HCT116 (cell line): ENCODE results near the gene GRHPR. TPM values are rescaled to one million over a fixed set of nuclear protein-coding genes. Genes with fewer than 3 reads are reported as not detected.

Experiments used
- ATAC-seq: fragments of 200-7000 bp; cut with Tn5 transposase; 2 replicates; pipeline ENCODE4 v1.9.1; 2020; ENCODE audit warnings: mild to moderate bottlenecking, moderate library complexity
- BruUV-seq: library from RNA; stranded (reverse); fragments of 400-500 nt; replicated peaks from 2 replicates; lab custom pipeline; 2021; lab: Mats Ljungman, UMichigan
- CTCF ChIA-PET: fragments of 300-600 bp; sonication (Branson Sonifier 250); formaldehyde crosslinking; loops from one replicate; lab custom pipeline; 2021; ENCODE audit warnings: antibody characterized with exemption; lab: Charles Lee
- POLR2A ChIA-PET: fragments of 300-600, 350-600 bp; sonication (Branson Sonifier 250); formaldehyde crosslinking; loops from one replicate; lab custom pipeline; 2021; ENCODE audit warnings: antibody characterized with exemption; lab: Charles Lee
- RAD21 ChIA-PET, 2 experiments: fragments of 300-600 bp; sonication (Branson Sonifier 250); formaldehyde crosslinking; loops; one replicate each; lab custom pipeline; 2023; ENCODE audit warnings: low total read pairs in 2 of 2; ENCODE audit not compliant: uncharacterized antibody in 2 of 2, unreplicated experiment in 2 of 2, low non-redundant PET in 1 of 2; lab: Charles Lee
- DNase-seq: peaks from one replicate; pipeline ENCODE4 v3.0.0-alpha.2; 2010; ENCODE audit warnings: low read depth, low spot score
- H2AFZ ChIP-seq: fragments of 200-600 bp; shearing (Covaris generic), sonication (generic); 2 replicates; pipeline ENCODE4 v1.6.1; 2017; ENCODE audit warnings: low read depth, mixed run types, mixed read lengths, antibody characterized with exemption, low read length; ENCODE audit not compliant: poor library complexity, severe bottlenecking
- H3K27ac ChIP-seq: 2 replicates; pipeline ENCODE4 v1.5.1; 2012; ENCODE audit warnings: low read depth, low read length
- H3K27me3 ChIP-seq: fragments of 200-600 bp; sonication (generic); 2 replicates; pipeline ENCODE4 v1.6.1; 2016; ENCODE audit warnings: mixed run types, low read length, mixed read lengths; ENCODE audit not compliant: insufficient read depth
- H3K36me3 ChIP-seq, 2 experiments: fragments of 200-500 bp in 1 of 2; fragments of 200-600 bp in 1 of 2; sonication (Bioruptor generic) in 1 of 2; sonication (generic) in 1 of 2; 2 replicates each; pipeline versions ENCODE4 v1.5.1 to v1.6.1; 2014 to 2016; ENCODE audit warnings: low read length in 2 of 2, inconsistent platforms in 1 of 2, mixed read lengths in 1 of 2, mixed run types in 1 of 2; ENCODE audit not compliant: insufficient read depth in 2 of 2, control insufficient read depth in 1 of 2
- H3K4me1 ChIP-seq, 2 experiments: fragments of 200-600 bp in 1 of 2; sonication (generic) in 1 of 2; 2 replicates each; pipeline versions ENCODE4 v1.5.1 to v1.6.1; 2012 to 2017; ENCODE audit warnings: low read length in 2 of 2, inconsistent platforms in 1 of 2, mild to moderate bottlenecking in 1 of 2, mixed read lengths in 1 of 2, mixed run types in 1 of 2, moderate library complexity in 1 of 2; ENCODE audit not compliant: insufficient read depth in 2 of 2, control insufficient read depth in 1 of 2
- H3K4me2 ChIP-seq: fragments of 200-600 bp; sonication (generic); 2 replicates; pipeline ENCODE4 v1.6.1; 2017; ENCODE audit warnings: mixed run types, low read length, mixed read lengths
- H3K4me3 ChIP-seq, 2 experiments: fragments of 200-600 bp in 1 of 2; sonication (generic) in 1 of 2; replicated peaks in 1 of 2; 2 replicates each; pipeline ENCODE4 v1.5.1; 2011 to 2016; ENCODE audit warnings: low read length in 2 of 2, control low read depth in 1 of 2, low read depth in 1 of 2, mild to moderate bottlenecking in 1 of 2, mixed read lengths in 1 of 2, mixed run types in 1 of 2
- H3K79me2 ChIP-seq: fragments of 200-600 bp; sonication (generic); 2 replicates; pipeline ENCODE4 v1.6.1; 2017; ENCODE audit warnings: mild to moderate bottlenecking, mixed run types, low read length, moderate library complexity, mixed read lengths; ENCODE audit not compliant: insufficient read depth
- H3K9ac ChIP-seq: fragments of 200-600 bp; sonication (generic); 2 replicates; pipeline ENCODE4 v1.6.1; 2016; ENCODE audit warnings: low read length, mixed read lengths
- H3K9me2 ChIP-seq: fragments of 200-600 bp; sonication (generic), shearing (Covaris generic); 2 replicates; pipeline ENCODE4 v1.6.1; 2017; ENCODE audit warnings: mixed run types, mild to moderate bottlenecking, moderate library complexity; ENCODE audit not compliant: insufficient read depth
- H3K9me3 ChIP-seq, 2 experiments: fragments of 200-500 bp in 1 of 2; fragments of 200-600 bp in 1 of 2; sonication (Bioruptor generic) in 1 of 2; sonication (generic) in 1 of 2; 2 replicates each; pipeline ENCODE4 v1.6.1; 2014 to 2017; ENCODE audit warnings: low read length in 2 of 2, mixed read lengths in 2 of 2, inconsistent platforms in 1 of 2, low read depth in 1 of 2, mild to moderate bottlenecking in 1 of 2, mixed run types in 1 of 2, moderate library complexity in 1 of 2; ENCODE audit not compliant: control insufficient read depth in 1 of 2, insufficient read depth in 1 of 2
- H4K20me1 ChIP-seq: fragments of 200-600 bp; sonication (generic), shearing (Covaris generic); 2 replicates; pipeline ENCODE4 v1.6.1; 2017; ENCODE audit warnings: mixed run types, mild to moderate bottlenecking, moderate library complexity; ENCODE audit not compliant: insufficient read depth
- ATF3 ChIP-seq: IDR thresholded peaks from 2 replicates; pipeline ENCODE4 v1.6.1; 2012
- CBX3 ChIP-seq: IDR thresholded peaks from 2 replicates; pipeline ENCODE4 v1.6.1; 2012; ENCODE audit warnings: low read depth
- CEBPB ChIP-seq: IDR thresholded peaks from 2 replicates; pipeline ENCODE4 v1.6.1; 2012; ENCODE audit warnings: low read depth
- ELF1 ChIP-seq: IDR thresholded peaks from 2 replicates; pipeline ENCODE4 v1.6.1; 2012; ENCODE audit warnings: low read depth, borderline replicate concordance
- EZH2phosphoT487 ChIP-seq: fragments of 200-600 bp; IDR thresholded peaks from 2 replicates; pipeline ENCODE4 v1.6.1; 2018; ENCODE audit warnings: antibody characterized with exemption, borderline replicate concordance
- MAX ChIP-seq: IDR thresholded peaks from 2 replicates; pipeline ENCODE4 v1.6.1; 2012
- POLR2A ChIP-seq: IDR thresholded peaks from 2 replicates; pipeline ENCODE4 v1.7.0; 2011; ENCODE audit warnings: borderline replicate concordance; ENCODE audit not compliant: insufficient read depth, insufficient read length; ENCODE audit errors: extremely low read depth
- POLR2AphosphoS5 ChIP-seq: IDR thresholded peaks from 2 replicates; pipeline ENCODE4 v1.6.1; 2011; ENCODE audit warnings: mild to moderate bottlenecking, low read depth, low read length, moderate library complexity
- RAD21 ChIP-seq: IDR thresholded peaks from 2 replicates; pipeline ENCODE4 v1.6.1; 2012; ENCODE audit warnings: low read depth, mild to moderate bottlenecking
- REST ChIP-seq: IDR thresholded peaks from 2 replicates; pipeline ENCODE4 v1.6.1; 2012; ENCODE audit warnings: low read depth
- SIN3A ChIP-seq: IDR thresholded peaks from 2 replicates; pipeline ENCODE4 v1.6.1; 2012; ENCODE audit warnings: low read depth
- SRF ChIP-seq: IDR thresholded peaks from 2 replicates; pipeline ENCODE4 v1.6.1; 2012; ENCODE audit warnings: low read depth
- TCF7L2 ChIP-seq: IDR thresholded peaks from 2 replicates; pipeline ENCODE4 v1.7.0; 2011; ENCODE audit warnings: borderline replicate concordance, inconsistent platforms; ENCODE audit not compliant: insufficient read depth, insufficient read length; ENCODE audit errors: extremely low read depth
- YY1 ChIP-seq: IDR thresholded peaks from 2 replicates; pipeline ENCODE4 v1.6.1; 2011; ENCODE audit warnings: low read length, low read depth, moderate library complexity, mild to moderate bottlenecking; ENCODE audit not compliant: insufficient replicate concordance; ENCODE audit errors: extremely low read depth
- ZFX ChIP-seq: fragments of 450-650 bp; IDR thresholded peaks from 2 replicates; pipeline ENCODE4 v1.6.1; 2017
- ZNF274 ChIP-seq: fragments of 200-500 bp; sonication (Bioruptor generic); IDR thresholded peaks from 2 replicates; pipeline ENCODE4 v1.6.1; 2014; ENCODE audit warnings: mild to moderate bottlenecking, low read depth, low read length, inconsistent platforms
- intact Hi-C: fragments of 100-400 bp; cut with micrococcal nuclease; formaldehyde crosslinking; loops from 2 replicates; pipeline ENCODE4 v1.10.0; 2022
- total RNA-seq: library from RNA; stranded (reverse); gene quantifications from one replicate; pipeline ENCODE4 v1.2.1, GENCODE V29; 2021; ENCODE audit not compliant: unreplicated experiment
- TF ChIP-seq, protein P1 (sequence below): IDR thresholded peaks from 2 replicates; pipeline ENCODE4 v1.6.1; 2011; ENCODE audit warnings: mild to moderate bottlenecking, low read length, moderate library complexity; ENCODE audit not compliant: insufficient replicate concordance; ENCODE audit errors: extremely low read depth
- TF ChIP-seq, protein P2 (sequence below), 3 experiments: fragments of 200-600 bp in 1 of 3; sonication (generic) in 1 of 3; IDR thresholded peaks in 2 of 3; conservative IDR thresholded peaks in 1 of 3; 2 replicates each; pipeline ENCODE4 v1.5.1; 2012 to 2017; ENCODE audit warnings: low read depth in 2 of 3, low read length in 2 of 3, antibody characterized with exemption in 1 of 3, borderline replicate concordance in 1 of 3, control low read depth in 1 of 3, mild to moderate bottlenecking in 1 of 3, mixed read lengths in 1 of 3, mixed run types in 1 of 3, moderate library complexity in 1 of 3; ENCODE audit not compliant: insufficient read depth in 1 of 3

Gene GRHPR
- total RNA-seq, 1 experiment from 2014 or later = 106 TPM

GRCh38 chr9:37407468-37407867 lies 15.0 kb upstream of the GRHPR start:
- no peaks in the 10 kb centered on the region for H3K79me2 ChIP-seq
- no peak overlapping the region for H2AFZ ChIP-seq
- H4K20me1 ChIP-seq = no peaks in the 10 kb centered on the region
- H3K4me3 ChIP-seq = no peak overlapping the region
- DNase-seq (no peak), ATAC-seq (no peak)
- no peak overlapping the region for H3K27ac ChIP-seq
- no peaks in the 10 kb centered on the region for H3K27me3 ChIP-seq
- no TSS peak for BruUV-seq
- intact Hi-C loops = no loop called here
- H3K4me1 ChIP-seq = peaks cover 7 to 33% of the 10 kb centered on the region in 2 experiments
- H3K36me3 ChIP-seq = no peaks in the 10 kb centered on the region
- ChIA-PET POLR2A (interaction anchor here (0.6 to 0.9 kb wide), 2 partner anchors 8 to 34 kb away, joined by 3 read pairs; no protein-coding TSS in a partner anchor), RAD21 (interaction anchor here in 1 of 2 experiments (0.7 kb wide), 1 partner anchor 15 kb away, joined by 3 read pairs; the partner anchor contains the start of gene GRHPR), CTCF (interaction anchor here (0.7 to 1.6 kb wide), 4 partner anchors 8 to 18 kb away, joined by 3 to 7 read pairs (median 4); partner anchors contain the start of gene GRHPR)
- TF ChIP-seq CBX3 (no peak), ELF1 (no peak), ZFX (no peak), ZNF274 (no peak), RAD21 (peak; percentile 26; the same call in 1 of the 2 replicates), MAX (no peak), EZH2phosphoT487 (no peak), SRF (peak; percentile 73; the same call in 1 of the 2 replicates), ATF3 (no peak), TCF7L2 (no peak), CEBPB (no peak), REST (no peak), POLR2A (no peak), SIN3A (no peak), YY1 (no peak), POLR2AphosphoS5 (no peak)
- TF ChIP-seq, protein P1, sequence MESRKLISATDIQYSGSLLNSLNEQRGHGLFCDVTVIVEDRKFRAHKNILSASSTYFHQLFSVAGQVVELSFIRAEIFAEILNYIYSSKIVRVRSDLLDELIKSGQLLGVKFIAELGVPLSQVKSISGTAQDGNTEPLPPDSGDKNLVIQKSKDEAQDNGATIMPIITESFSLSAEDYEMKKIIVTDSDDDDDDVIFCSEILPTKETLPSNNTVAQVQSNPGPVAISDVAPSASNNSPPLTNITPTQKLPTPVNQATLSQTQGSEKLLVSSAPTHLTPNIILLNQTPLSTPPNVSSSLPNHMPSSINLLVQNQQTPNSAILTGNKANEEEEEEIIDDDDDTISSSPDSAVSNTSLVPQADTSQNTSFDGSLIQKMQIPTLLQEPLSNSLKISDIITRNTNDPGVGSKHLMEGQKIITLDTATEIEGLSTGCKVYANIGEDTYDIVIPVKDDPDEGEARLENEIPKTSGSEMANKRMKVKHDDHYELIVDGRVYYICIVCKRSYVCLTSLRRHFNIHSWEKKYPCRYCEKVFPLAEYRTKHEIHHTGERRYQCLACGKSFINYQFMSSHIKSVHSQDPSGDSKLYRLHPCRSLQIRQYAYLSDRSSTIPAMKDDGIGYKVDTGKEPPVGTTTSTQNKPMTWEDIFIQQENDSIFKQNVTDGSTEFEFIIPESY = no peak
- TF ChIP-seq, protein P2, sequence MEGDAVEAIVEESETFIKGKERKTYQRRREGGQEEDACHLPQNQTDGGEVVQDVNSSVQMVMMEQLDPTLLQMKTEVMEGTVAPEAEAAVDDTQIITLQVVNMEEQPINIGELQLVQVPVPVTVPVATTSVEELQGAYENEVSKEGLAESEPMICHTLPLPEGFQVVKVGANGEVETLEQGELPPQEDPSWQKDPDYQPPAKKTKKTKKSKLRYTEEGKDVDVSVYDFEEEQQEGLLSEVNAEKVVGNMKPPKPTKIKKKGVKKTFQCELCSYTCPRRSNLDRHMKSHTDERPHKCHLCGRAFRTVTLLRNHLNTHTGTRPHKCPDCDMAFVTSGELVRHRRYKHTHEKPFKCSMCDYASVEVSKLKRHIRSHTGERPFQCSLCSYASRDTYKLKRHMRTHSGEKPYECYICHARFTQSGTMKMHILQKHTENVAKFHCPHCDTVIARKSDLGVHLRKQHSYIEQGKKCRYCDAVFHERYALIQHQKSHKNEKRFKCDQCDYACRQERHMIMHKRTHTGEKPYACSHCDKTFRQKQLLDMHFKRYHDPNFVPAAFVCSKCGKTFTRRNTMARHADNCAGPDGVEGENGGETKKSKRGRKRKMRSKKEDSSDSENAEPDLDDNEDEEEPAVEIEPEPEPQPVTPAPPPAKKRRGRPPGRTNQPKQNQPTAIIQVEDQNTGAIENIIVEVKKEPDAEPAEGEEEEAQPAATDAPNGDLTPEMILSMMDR (IDR thresholded peaks at IDR 0.05 in 2 of 3, conservative IDR thresholded peaks at IDR 0.05 in 1 of 3; ENCODE audit: borderline replicate concordance in 1 of 3, insufficient read depth in 1 of 3, low read depth in 2 of 3, low read length in 2 of 3) = peak in 2 of 3 experiments; percentile 36 to 58; a peak in 3 of 6 replicates
- H3K9ac ChIP-seq = no peak overlapping the region
- H3K4me2 ChIP-seq = no peak overlapping the region
- no peaks in the 10 kb centered on the region for H3K9me3 ChIP-seq
- no peaks in the 10 kb centered on the region for H3K9me2 ChIP-seq
